Activated CD8-positive, alpha-beta memory T cell treated with anti-CD3 and anti-CD28 coated beads, Interleukin-2, amount 50 U/mL, for 4 hours (primary cell): Measurements from ENCODE around the gene IVNS1ABP.
"Not testable (repeated sequence)": the region's sequence is repeated elsewhere in the genome, so short reads cannot be mapped to it uniquely, and the experiment has no call there.

ENCODE experiments used
- DNase-seq: peaks from one replicate; pipeline ENCODE4 v3.0.0-alpha.2; 2020

The IVNS1ABP gene

DNA sequence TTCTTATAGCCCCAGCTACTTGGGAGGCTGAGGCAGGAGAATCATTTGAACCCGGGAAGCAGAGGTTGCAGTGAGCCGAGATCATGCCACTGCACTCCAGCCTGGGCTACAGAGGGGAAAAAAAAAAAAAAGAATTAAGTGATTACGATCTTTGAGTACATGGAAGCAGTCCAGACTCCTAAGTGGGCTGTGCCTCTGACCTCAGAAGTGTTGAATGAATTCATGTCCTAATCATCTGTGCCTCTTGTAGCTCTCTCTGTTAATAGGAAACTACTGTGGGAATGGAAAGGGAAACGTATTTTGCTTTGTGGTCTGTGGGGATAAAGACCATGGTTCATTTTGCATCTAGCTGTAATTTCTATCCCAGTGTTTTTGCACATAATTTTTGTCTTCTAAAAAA lies 8.4 kb upstream of the IVNS1ABP start:
- no peak for DNase-seq

DNA sequence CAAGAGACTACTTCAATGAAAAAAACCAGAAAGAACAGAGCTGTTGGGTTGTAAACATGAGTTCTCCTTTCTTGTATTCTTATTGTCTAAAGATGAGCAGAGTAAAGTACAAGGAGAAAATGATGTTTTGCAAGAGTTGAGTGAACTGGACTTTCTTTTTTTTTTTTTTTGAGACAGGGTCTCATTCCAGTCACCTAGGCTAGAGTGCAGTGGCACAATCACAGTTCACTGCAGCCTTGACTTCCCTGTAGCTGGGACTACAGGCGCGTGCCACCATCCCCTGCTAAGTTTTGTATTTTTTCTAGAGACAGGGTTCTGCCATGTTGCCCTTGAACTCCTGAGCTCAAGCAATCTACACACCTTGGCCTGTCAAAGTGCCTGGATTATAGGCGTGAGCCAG lies 7.1 kb upstream of the IVNS1ABP start:
- no peak for DNase-seq

DNA sequence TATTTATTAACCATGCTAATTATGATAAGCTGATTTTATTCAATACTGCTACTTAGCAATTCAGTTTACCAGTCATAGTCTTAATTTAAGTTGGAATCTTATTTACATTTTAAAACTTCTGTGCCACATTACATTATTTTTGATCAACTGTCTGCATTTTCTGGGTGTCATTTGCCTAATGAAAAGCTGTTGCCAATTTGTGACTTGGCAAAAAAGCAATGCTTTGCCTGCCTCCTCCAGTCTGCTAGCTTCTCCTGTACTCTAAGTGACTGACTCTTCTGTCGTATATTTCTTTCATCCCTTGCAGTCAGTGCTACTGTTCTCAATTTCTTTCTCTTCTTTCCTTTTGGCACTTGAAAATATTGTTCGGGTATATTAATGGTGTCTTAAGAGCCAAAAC lies 5.6 kb upstream of the IVNS1ABP start:
- no peak for DNase-seq

DNA sequence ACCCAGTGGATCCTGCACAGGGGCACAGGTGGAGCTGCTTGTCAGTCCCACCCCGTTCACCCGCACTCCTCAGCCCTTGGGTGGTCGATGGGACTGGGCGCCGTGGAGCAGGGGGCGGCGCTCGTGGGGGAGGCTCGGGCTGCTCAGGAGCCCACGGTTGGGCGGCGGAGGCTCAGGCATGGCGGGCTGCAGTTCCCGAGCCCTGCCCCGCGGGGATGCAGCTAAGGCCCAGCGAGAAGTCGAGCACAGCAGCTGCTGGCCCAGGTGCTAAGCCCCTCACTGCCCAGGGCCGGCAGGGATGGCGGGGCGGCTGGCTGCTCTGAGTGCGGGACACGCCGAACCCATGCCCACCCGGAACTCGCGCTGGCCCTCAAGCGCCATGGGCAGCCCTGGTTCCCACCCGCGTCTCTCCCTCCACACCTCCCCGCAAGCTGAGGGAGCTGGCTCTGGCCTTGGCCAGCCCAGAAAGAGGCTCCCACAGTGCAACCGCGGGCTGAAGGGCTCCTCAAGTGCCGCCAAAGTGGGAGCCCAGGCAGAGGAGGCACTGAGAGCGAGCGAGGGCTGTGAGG lies 4.7 kb upstream of the IVNS1ABP start:
- DNase-seq, result not testable (repeated sequence)

DNA sequence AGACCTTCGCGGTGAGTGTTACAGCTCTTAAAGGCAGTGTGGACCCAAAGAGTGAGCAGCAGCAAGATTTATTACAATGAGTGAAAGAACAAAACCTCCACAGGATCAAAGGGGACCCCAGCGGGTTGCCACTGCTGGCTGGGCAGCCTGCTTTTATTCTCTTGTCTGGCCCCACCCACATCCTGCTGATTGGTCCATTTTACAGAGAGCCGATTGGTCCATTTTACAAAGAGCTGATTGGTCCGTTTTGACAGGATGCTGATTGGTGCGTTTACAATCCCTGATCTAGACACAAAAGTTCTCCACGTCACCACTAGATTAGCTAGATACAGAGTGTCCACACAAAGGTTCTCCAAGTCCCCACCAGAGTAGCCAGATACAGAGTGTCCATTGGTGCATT lies 4.1 kb upstream of the IVNS1ABP start:
- not testable (repeated sequence) for DNase-seq

DNA sequence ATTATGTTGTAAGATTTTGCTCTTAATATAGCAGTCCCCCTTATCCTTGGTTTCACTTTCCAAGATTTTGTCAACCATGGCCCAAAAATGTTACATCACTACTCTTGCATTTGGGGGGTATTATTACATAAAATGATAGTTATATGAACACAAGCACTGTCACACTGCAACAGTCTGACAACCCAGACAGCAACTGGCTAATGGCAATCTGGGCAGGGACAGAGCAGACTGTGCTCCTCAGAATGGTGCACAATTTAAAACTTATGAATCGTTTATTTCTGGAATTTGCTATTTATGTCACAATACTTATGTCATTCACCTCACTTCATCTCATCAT lies 2.1 kb upstream of the IVNS1ABP start:
- no peak for DNase-seq

DNA sequence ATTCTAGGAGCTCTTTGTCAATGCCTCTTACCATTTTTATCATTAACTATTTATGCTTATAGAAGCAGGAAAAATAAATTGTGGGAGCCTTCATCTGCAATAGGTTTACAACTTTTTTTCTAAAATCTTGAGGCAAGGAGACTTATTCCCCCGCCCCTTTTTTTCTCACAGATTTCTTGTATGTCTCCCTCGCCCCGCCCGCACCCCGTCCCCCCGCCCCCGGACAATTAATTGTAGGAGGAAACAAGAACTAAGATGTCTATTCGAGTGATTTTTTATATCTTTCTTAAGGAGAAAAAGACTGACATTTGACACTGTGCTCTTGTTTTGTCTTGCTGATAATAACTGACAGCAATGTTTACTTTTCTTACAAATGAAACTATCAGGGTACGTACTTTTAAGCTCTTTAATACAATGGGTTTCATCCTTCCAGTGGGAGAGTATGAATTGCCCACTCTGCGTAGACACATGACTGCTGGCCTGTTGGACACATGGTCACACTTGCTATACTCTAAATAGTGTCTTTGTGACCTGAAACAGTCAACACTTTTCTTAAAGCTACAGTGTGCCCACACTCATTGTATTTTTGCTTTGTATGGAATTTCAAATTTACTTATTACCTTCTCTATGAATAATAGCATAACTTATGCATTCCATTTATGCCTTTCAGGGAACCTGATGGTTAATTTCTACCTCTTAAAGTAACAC lies 1.5 kb upstream of the IVNS1ABP start:
- DNase-seq, result no peak

DNA sequence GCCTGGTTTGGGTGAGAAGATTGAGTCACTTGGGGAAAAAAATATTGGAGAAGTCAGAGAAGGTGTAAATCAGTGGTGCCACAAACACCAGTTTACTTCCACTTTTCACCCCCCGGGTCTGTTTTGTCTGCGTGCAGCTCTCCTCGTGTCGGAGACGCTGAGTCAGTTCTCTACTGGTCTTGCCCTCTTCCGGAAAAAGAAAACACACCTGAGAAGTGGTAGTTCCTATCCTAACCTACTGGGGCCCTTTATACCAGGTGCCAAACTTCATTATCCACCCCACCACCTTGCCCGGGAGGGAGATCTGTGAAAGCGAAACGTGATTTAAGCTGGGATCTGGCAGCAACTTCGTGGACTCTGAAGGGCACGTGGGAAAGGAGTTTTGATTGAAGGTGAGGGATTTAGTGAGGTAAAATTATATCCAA lies 855 bp upstream of the IVNS1ABP start:
- peak; percentile 75 for DNase-seq

DNA sequence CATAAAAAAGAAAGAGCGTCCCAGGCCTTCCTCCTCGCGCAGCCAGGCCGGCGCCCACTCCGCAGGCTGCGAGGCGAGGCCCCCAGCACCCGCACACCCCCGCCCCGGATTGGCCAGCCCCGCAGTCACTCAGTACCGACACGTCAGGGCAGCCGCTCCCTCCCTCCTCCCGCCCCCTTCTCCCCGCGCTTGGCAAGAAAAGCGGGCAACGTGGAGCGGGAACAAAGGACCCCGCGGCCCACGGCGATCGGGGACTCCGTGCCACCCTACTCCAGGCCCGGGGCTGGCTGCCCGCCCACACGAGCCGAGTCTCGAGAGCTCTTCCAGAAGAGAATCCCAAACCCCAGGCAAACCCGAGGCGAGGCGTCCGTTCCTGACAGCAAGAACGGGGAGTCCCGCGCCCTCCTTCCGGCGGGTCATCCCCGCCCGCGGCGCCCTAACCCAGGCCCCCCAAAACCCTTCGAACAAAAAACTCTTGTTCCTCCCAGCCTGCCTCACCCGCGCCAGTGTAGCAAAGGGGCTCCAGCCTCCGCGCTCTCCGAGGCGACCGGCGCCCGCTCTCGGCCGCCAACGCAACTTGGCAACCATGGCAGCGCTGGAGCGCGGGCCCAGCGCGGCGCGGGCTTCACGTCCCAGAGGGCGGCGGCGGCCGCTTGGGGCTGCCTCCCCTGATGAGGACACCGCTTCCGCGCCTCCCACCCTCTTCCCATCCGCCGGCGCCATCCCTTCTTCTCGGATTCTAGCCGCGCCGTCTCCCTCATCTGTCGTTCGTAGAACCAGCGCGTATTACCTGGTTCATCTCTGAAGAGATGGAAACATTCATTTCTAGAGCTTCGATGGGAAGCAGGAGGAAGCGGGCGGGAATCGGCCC lies 645 bp downstream of the IVNS1ABP start:
- DNase-seq, result peak; percentile 92

DNA sequence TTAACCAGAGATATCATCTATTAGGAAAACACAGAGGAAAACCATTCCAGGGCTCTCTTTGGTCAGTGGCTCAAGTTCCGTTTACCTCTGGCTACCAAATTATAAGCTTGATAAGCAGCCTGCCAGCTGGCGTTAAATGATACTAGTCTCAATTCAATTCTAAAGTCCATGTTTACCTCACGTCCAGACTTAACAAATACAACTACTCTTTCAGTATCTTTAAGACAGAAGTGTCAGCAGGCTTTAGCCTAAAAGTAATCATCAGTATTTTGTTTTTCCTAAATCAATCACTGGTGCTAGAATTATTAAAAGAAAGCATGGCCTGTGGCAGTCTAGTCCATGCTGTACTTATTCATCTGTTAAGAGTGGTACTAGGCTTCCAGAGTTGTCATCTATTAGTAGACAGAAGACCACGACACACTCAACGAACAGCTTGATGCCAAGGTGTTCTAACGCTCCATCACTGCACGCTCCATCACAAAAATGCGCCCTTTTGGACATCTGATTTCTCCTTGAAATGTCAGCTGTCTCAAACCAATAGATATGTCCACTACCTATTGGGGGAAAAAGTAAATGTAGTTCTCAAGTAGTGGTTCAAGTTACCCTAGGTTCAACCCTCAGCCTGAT lies 1.5 kb downstream of the IVNS1ABP start:
- DNase-seq, result no peak

DNA sequence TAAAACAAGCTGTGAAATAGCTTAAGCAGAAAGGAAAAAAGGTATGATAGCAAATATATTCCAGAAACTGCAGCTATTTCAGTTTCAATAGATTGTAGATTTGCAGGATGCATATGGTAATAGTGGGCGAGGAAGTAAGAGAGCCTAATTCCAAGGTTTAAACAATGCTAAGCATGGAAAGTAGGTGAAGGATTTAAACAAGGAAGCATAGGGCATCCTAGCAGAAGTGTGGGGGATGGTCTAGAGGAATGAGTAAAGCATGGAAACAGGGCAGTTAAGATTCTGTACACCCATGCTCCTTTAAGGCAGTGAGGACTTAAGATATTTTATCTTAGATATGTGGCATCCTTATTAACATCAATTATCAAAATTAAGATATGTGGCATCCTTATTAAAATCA lies 2.6 kb downstream of the IVNS1ABP start:
- DNase-seq, result no peak

DNA sequence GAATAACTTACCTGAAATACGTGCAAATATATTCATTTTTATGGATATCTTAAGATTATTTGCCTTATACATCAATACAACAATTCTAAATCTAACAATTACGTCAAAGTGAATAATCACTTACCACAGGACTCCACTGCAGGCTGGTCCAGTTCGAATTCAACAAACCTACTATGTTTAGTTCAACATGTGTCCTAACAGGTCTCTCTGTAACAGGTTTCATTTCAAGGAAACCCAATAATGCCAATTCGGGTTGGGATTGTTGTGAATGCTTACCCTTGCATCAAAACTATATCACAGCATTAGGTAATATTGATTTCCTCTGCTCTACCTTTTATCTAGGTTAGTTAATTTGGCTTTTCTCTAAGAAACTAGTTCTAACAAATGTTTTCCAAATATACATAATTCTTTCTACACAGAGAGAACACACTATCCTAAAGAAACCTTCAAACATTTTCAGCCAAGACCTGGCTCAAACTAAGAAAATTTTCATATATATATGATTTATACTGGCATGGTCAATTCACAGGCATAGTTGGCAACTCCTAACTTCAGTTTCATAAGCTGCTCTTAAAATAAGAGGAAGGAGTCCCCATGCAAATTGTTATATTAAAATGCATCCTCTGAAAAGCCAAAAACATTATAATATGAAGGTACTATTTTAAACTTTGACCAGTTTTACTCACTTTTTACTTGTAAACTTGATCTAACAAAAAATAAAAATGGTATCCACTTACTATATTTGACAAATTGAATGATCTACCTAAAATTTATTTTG lies 4.5 kb downstream of the IVNS1ABP start:
- DNase-seq, result no peak

DNA sequence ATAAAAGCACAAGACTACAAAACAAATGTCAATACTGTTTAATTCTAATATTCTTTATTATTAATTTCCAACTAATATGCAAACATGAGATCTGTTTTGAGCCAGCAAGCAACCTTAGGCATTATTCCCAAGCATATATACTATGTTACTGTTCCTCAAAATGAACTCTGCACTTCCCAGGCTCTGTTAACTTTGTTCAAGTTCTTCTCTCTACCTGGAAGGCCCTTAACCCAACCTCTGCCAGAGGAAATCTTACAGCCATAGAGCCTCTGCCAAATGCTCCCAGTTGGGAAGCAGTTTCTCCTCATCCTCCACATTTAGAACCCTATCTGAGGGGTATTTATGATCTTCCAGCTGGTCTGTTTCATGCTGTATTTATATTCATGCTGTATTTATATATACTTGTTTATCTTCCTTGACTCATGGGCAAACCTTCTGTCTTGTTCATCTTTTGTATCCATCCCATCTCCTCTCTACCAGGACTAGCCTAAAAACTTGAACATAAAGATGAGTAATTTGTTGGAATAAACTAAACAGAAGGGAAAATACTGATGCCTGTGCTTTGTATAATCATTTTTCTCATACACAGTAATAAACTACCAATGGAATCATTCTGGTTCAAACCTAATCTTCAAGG lies 5.3 kb downstream of the IVNS1ABP start:
- DNase-seq, result no peak

DNA sequence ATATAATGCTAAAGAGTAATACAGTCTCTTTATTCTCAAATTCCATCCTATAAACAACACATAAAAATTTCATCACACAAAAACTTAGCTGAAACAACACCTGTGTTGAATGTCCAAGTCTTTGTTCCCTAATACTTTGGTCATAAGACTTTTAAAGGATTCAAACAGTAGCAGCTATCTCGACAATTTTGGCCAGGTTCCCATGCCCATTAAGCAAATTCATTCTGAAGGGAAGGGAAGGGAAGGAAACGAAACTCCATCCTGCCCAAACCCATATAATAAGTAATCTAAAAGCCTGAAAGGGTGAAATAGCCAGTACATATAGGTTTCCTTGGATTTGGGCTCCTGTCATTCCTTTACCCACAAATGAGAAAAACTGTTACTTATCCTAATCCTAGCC lies 7.5 kb downstream of the IVNS1ABP start:
- DNase-seq, result no peak

DNA sequence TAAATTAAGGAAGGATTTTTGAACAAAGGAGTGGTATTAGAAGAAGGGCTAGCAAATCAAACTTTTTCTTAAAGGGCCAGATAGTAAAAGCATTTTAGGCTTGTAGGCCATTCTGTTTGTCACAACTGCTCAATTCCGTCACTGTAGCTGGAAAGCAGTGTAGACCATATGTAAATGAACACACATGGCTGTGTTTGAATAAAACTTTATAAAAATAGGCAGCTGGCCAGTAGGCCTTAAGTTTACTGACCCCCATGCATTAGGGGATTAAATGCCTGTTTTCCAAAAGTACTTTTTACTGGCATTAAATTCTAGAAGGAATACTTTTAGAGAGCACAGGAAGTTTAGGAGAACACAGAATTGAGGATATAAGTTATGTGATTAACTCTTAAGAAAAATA lies 8.9 kb downstream of the IVNS1ABP start:
- no peak for DNase-seq

DNA sequence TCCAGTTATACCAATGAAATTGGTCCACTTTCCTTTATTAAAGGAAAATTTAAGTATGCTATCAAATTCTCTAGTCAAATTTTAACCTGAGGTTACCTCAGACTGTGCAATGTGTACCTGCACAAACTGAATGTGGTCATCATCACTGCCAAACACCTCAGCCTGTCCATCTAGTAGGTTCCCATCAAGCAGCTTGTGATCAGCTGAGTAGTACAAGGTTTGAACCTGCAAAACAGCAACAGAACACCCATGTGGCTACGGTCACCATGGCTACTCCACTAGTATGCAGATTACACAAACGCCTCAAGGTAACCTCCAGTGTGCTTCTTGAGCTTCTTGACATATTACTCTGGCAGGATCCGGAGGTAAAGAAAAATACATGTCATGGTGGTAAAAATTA lies 11.6 kb downstream of the IVNS1ABP start:
- no peak for DNase-seq

DNA sequence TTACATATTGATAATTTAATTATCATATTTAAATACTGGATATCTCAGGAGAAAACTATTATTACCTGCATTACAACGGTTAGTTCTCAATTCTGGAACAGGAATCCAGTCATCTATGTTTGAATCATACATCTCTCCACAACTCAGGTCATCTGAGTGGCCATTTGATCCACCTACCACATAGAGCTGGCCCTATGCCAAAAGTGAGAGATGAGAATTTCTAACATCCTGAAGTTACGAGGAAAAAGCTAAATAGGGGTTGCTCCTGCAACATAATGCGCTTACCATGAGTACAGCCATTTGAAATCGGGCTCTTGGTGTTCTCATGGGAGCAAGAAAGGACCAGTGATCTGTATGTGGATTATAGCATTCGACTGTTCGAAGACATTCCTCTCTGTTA lies 16.9 kb downstream of the IVNS1ABP start:
- no peak for DNase-seq

DNA sequence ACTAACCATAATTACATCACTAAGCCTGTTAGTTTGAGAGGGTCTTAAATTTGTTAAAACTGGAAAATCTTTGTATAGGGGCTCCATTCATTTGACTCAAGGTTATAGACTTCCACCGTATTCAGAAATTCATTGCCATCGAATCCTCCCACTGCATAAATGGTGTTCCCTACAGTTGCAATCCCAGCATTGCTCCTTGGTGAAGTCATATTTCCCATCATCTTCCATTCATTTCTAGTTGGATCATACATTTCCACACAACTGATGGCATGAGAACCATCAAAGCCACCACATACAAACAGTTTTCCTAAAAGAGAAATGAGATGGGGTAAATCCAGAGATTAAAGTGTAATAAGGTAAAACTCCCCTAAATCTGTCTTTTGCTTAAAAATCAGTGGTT lies 19.1 kb downstream of the IVNS1ABP start:
- no peak for DNase-seq

DNA sequence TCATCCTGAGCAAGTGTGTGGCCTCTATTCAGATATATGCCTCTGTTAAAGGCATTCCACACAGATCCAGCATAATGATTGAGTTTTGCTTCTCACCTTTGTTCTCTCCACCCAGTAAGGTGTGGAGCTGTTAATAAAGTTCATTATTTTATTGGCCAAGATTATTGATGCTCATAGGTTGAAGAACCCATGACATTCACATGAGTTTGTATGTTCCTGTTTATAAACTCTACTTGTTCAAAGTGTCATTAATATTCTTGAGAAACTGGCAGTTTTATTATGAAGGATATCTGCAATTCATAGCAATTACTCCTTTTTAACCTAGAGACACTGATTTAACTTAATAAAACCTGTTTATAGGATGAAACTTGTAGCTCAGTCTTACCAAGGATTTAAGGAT lies 22.0 kb downstream of the IVNS1ABP start:
- no peak for DNase-seq

DNA sequence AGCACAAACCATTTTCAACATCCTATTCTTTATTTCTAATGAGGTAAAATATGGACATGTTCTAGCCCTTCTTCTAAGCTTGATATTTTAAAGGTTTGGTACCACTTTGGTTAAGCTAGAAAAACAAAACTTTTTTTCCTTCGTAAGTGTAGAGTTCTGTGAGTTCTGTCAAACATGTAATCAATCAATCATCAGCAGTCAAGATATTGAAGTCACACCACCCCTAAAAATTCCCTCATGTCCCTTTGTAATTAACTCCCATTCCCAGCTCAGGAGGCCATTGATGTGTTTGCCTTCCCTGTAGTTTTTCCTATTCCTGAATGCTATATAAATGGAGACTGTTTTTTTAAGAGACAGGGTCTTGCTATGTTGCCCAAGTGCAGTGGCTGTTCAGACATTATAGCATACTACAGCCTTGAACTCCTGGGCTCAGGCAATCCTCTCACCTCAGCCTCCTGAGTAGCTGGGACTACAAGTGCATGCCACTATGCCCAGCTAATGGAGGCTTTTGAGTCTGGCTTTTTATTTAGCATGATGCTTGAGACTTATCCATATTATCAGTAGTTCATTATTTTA lies 23.0 kb downstream of the IVNS1ABP start:
- DNase-seq, result no peak

DNA sequence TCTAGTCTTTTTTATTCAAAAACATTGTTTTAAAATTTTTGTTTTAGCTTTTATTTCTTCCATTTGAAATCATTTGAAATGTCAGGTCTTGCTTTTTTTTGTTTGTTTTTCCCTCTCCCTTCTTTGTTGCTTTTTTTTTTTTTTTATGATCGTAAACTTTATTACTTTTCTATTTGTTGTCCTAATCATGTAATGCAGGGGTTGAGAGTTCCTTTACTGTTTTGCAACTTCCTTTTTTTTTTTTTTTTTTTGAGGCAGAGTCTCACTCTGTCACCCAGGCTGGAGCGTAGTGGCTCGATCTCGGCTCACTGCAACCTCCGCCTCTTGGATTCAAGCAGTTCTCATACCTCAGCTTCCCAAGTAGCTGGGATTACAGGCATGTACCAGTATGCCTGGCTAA lies 24.8 kb downstream of the IVNS1ABP start:
- DNase-seq, result no peak

DNA sequence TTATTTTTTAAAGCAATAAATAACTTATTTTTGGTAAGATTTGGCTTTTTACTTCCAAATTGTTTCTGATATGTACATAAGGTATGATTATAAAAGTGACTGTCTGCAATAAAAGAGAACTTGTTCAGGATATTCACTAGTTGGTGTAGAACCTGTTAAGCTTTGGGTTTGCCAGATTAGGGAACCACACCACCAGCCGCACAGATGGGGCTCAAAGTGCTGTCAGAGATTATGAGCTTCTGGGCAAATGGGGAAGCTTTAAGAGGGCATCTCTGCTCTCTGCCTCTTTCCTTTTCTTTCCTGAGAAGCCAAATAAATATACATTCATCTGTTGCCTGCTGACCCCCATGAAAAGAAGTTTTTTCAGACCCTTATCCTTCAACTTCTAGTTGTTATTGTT lies 25.4 kb downstream of the IVNS1ABP start:
- DNase-seq, result no peak
